Left cardiac atrium (tissue), 4 donors: ENCODE data around the gene PYM1. TPM values are rescaled to one million over a fixed set of nuclear protein-coding genes. Genes with fewer than 3 reads are reported as not detected.

Experiments used
- ATAC-seq, 2 donors: fragments of 200-7000 bp; cut with Tn5 transposase; one replicate each; pipeline ENCODE4 v1.9.1; 2020; ENCODE audit warnings: mild to moderate bottlenecking in 2 of 2, moderate library complexity in 2 of 2
- DNase-seq: peaks from one replicate; pipeline ENCODE4 v3.0.0-alpha.2; 2020
- intact Hi-C, 2 donors: fragments of 100-400 bp; cut with DNase I; formaldehyde crosslinking; loops; one replicate each; pipeline versions ENCODE4 v1.14.1 to v1.15.1; 2022 to 2023
- long read RNA-seq: library from polyadenylated mRNA; unstranded; transcript quantifications from one replicate; pipeline ENCODE4 v2.0.0, GENCODE V29; 2021
- total RNA-seq, 2 donors: library from RNA; stranded (reverse); fragmentation: NEBNext Ultra II Directional; extraction: Animal tissue kit (Norgen Biotek cat#: 25700); gene quantifications; one replicate each; pipeline ENCODE4 v1.2.1, GENCODE V29; 2021
- donor health status: DM: no; HTN: yes; CAD: no.
- donor health status: DM: no; HTN: yes; CAD: no; lungs with severe emphysema.
- donor health status: DM: yes; HTN: yes; CAD: no.
- donor health status: Dilated cardiomyopathy.

Gene PYM1
- total RNA-seq = 10 to 100 TPM; 16.0 to 21.2 TPM
- long read RNA-seq, partial matches to known transcripts = 0 of 6 reads
- long read RNA-seq, other reads (novel, unspliced or antisense) = 0 of 6 reads

DNA sequence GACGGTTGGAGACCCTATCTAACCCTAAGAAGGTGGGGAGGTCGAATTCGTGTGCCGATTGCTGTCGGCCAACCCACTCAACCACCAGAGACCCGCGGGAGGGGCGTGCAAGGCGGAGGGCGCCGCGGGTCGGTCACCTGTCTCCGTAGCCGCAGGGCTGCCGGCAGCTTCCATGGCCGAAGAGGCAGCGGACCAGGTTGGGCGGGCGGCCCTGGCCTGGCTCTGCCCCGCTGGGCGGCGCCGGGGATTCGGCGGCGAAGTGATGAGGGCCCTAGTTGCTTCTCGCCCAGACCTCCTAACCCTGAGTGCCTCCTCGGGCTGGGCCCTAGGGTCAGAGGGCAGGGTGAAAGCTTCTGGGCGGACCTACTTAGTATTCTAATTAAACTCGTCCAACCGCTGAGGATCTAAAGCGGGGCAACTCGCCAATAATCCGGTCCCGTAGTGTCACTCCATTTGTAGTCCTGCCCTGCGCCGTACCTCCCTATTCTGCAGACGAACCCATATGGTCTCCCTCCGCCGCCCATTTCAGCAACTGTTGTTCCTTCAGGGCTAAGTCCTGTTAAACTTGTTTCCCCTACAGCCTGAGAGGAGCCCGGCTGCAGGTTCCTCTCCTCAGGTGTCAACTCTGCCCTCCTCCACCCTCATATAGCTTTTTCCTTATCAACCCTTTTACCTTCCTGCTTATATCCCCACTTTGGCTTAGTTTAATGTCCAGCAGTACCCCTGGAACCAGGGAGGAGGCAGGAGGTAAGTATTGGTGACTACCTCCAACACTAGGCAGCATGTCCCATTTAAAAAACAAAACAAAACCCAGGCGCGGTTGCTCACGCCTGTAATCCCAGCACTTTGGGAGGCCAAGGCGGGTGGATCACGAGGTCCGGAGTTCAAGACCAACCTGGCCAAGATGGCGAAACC, at the start of gene PYM1:
Gene PYM1, minus strand, starts transcription at position 307 of the 915 bp plus-strand sequence. Its CDS starts 133 bp downstream, at position 174.
- intact Hi-C loops = loop anchor here in 1 of 2 donors (5.0 kb wide), 1 partner anchor 96 kb away; no protein-coding TSS in a partner anchor
- ATAC-seq (peak; percentile 66 to 77), DNase-seq (peak; percentile 87)

DNA sequence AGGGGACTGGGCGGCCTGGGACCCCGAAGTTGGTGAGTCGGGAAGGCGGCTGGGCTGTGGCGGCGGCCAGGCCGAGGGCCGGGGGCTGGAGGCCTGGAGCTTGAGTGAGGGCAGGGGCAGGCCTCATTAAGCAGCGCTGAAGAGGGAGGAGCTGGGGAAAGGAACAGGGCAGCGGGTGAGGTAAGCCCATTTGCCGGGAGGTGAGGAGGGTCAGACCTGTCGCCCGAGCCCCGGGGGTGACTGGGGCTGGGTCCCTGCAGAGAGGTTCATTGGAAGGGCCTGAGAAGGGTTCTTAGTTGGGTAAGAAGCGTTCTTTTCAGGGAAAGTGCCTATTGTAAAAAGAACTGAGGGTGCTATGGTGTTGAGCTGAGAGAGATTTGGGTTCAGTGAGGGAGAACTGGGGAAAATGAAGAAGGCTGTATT, 46.6 kb upstream of the PYM1 start:
- intact Hi-C loops = no loop called here
- peak; percentile 58 for DNase-seq
- peak; percentile 36 to 59 for ATAC-seq

DNA sequence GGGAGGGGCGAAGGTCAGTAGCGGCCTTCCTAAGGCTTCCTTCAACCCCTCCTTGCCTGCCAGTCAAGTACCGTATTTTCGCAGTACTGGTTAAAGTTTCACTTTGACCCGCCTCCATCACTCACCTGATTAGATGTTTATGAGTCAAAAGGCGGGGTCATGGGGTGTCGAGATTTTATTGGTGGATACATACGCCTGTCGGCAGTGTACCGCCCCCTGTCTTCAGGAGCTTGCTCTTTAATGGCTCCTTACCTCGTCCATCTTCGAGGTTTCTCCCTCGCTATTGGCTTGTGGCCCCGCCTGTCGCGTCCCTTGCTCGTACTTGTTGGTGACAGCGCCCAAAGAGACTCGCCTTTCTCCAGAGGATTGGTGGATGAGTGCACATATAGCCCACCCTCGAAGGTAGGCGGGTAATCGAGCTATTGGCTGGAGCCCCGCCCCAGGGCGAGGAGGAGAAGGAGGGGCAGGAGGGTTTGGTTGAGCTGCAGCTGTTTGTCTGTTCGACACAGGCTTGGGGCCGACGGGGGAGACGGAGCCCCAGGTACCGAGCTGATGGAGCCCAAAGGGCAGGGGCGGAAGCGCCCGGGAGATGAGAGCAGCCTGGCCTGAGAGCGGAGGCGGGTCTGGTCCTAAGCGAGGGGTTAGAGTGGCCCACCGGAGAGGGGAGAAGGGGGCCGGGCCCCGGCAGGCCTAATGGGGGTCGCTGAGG, 46.1 kb upstream of the PYM1 start, which contains the start of gene RAB5B:
Gene RAB5B, plus strand, starts transcription at position 480 of the 709 bp plus-strand sequence. CDS start 12,883 bp downstream, outside the sequence.
- DNase-seq = peak; percentile 99
- peak; percentile 94 to 95 for ATAC-seq
- intact Hi-C loops = no loop called here

GRCh38 chr12:55972911-55973598, 45.4 kb upstream of the PYM1 start:
- intact Hi-C loops = no loop called here
- ATAC-seq = peak in 1 of 2 donors; percentile 2
- DNase-seq = no peak

DNA sequence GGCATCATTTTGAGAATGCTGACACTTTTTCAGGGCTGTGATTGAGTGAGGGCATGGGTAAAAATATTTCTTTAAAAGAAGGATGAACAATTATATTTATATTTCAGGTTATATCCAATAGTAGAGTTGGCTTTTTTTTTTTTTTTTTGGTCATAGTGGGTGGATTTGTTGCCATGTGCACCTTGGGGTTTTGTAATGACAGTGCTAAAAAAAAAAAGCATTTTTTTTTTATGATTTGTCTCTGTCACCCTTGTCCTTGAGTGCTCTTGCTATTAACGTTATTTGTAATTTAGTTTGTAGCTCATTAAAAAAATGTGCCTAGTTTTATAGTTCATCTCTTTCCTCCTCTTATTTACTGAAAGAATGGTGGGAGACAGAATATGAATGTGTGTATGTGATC, 44.8 kb upstream of the PYM1 start:
- ATAC-seq = no peak
- intact Hi-C loops = no loop called here
- no peak for DNase-seq

DNA sequence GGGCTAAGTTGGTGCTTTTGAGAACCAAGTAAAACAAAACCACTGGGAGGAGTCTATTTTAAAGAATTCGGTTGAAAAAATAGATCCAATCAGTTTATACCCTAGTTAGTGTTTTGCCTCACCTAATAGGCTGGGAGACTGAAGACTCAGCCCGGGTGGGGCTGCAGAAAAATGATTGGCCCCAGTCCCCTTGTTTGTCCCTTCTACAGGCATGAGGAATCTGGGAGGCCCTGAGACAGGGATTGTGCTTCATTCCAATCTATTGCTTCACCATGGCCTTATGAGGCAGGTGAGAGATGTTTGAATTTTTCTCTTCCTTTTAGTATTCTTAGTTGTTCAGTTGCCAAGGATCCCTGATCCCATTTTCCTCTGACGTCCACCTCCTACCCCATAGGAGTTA, 44.3 kb upstream of the PYM1 start:
- intact Hi-C loops = no loop called here
- DNase-seq (no peak), ATAC-seq (no peak)

GRCh38 chr12:55970775-55971174, 43.1 kb upstream of the PYM1 start:
- DNase-seq (no peak), ATAC-seq (no peak)
- intact Hi-C loops = no loop called here

GRCh38 chr12:55969356-55969755, 41.7 kb upstream of the PYM1 start:
- intact Hi-C loops = loop anchor here in 1 of 2 donors (5.0 kb wide), 1 partner anchor 37 kb away; the partner anchor contains the start of gene DGKA
- no peak for ATAC-seq
- no peak for DNase-seq

DNA sequence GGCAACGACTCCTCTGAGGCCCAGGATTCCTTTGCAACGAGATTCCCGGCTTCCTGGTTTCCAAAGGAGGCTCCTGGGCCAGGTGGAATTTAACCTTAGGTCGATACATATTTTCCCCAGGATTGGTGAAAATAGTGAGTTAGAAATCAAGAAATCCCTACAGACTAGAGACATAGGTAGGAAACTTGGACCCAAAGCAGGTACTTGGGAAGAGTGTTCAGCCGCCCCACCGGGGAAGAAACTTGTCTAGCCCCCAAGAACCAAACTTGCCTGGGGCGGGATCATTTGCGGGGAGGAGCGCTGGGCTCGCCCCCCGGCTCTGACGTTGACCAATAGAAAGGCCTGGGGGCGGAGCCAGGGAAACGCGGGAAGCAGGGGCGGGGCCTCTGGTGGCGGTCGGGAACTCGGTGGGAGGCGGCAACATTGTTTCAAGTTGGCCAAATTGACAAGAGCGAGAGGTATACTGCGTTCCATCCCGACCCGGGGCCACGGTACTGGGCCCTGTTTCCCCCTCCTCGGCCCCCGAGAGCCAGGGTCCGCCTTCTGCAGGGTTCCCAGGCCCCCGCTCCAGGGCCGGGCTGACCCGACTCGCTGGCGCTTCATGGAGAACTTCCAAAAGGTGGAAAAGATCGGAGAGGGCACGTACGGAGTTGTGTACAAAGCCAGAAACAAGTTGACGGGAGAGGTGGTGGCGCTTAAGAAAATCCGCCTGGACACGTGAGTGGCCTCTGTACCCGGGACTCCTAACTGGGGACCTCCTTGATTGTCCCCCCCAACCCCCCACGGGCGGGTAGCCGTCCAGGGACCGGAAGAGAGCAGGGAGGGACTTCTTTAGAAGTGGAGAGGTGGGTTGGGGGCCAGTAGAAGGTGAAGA, 39.0 kb upstream of the PYM1 start, which contains the start of gene CDK2:
Gene CDK2, plus strand, starts transcription at position 423 of the 874 bp plus-strand sequence. Its CDS starts 179 bp downstream, at position 602.
- ATAC-seq = peak; percentile 98 to 99
- DNase-seq = peak; percentile 96
- intact Hi-C loops = loop anchor here in 1 of 2 donors (5.0 kb wide), 1 partner anchor 34 kb away; the partner anchor contains the start of gene DGKA

DNA sequence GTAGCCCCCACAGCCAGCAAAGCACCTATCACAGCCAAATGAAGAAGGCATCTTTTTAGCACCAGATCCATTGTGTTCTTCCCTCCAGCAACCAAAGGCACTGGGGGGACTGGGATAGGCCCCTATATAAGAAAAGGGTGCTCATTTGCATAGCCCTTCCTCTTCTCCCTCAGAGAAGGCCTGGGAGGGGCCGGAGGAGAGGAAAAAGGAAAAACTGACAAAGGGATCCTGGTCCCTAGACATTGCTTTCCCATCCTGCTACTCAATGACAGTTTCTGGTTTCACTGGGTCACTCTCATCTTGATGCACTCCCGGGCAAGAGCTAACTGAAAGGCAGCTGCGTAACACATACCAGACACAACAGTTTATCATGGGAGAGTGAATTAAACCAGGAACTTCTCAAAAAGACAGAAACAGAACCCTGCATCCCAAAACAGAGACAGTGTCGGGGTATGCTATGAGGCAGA, 38.3 kb upstream of the PYM1 start, which contains the start of gene PMEL:
Gene PMEL, minus strand, starts transcription at position 102 of the 467 bp plus-strand sequence. Its CDS starts 31 bp downstream, at position 71.
- intact Hi-C loops = loop anchor here in 1 of 2 donors (5.0 kb wide), 1 partner anchor 34 kb away; the partner anchor contains the start of gene DGKA
- ATAC-seq = peak; percentile 9 to 14
- no peak for DNase-seq

GRCh38 chr12:55965240-55965639, 37.5 kb upstream of the PYM1 start:
- DNase-seq = no peak
- ATAC-seq = no peak
- intact Hi-C loops = loop anchor here in 1 of 2 donors (5.0 kb wide), 1 partner anchor 33 kb away; the partner anchor contains the start of gene DGKA

GRCh38 chr12:55963760-55964159, 36.1 kb upstream of the PYM1 start:
- intact Hi-C loops = no loop called here

DNA sequence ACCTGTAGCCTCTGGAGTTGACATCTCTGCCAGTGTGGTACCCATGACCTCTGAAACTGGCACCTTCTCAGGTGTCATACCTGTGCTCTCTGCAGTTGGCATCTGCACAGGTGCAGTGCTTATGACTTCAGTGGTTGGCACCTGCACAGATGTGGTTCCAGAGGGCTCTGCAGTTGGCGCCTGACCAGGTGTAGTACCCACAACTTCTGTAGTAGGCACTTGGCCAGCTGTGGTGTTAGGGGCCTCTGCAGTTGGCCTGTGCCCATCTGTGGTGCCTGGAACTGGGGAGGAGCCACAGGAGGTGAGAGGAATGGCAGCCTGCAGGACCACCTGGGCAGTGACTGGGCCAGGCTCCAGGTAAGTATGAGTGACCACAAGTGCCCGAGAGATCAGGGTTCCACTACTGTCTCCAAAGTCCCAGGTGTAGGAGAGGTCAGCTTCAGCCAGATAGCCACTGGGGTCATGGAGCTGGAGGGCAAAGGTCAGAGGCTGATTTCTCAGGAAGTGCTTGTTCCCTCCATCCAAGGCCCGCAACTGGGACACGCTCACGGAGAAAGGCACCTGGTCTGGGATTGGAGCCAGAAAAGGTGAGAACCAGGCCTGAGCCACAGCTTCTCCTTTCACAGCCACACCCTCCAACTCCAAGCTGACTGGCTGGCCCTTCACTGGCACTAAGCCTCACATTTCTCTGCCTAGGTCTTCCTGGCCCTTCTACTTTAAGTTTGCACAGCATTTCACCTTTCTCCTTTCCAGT, 29.6 kb upstream of the PYM1 start:
- DNase-seq = no peak
- intact Hi-C loops = no loop called here
- no peak for ATAC-seq

More at GRCh38 chr12:55963760-55964159, 36.1 kb upstream of the PYM1 start:
- DNase-seq = no peak
- no peak for ATAC-seq

- ATAC-seq (peak in 1 of 2 donors; percentile 65), DNase-seq (no peak)
- intact Hi-C loops = no loop called here
Observed at GRCh38 chr12:55955800-55956508, 28.3 kb upstream of the PYM1 start.

DNA sequence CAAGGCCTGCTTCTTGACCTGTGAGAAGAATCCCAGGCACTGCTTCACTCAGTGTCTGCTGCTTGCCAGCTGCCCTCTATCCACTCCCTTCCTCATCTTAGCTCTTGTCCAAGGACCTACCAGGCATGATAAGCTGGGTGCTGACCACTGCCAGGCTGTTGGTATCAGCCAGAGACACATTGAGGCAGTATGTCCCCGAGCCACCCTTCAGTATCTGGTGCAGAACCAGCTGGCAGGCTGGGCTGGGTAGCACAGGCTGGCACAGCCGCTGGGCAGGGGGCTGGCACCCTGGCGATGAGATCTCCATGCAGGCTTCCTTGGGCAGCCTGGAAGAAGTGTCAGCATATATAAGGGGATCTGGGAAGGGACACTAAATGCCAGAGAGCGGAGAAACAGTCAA, 27.6 kb upstream of the PYM1 start:
- ATAC-seq (no peak), DNase-seq (no peak)
- intact Hi-C loops = no loop called here

DNA sequence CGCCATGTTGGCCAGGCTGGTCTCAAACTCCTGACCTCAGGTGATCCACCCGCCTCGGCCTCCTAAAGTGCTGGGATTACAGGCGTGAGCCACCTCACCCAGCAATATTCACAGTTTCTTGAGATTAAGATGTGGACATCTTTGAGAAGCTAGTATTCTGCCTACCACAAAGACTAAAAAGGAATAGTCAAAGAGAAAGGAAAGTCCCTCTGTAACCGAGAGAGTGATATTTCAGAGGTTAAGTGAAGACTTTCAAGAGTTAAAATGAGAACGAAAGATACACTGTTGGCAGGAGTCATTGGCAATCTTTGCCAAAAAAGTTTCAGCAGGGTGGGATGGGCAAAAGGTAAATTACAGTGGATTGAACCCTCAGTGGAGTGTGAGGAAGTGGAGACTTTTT, 18.9 kb upstream of the PYM1 start:
- DNase-seq = no peak
- no peak for ATAC-seq
- intact Hi-C loops = no loop called here
